HG03460 (cell line): ENCODE results near the gene HOXA4.

Experiments
- ATAC-seq: cut with Tn5 transposase; IDR thresholded peaks from one replicate; pipeline ENCODE4 v1.9.1; 2021; ENCODE audit not compliant: unreplicated experiment

Gene HOXA4

GRCh38 chr7:27158436-27159265 is 28.1 kb upstream of the HOXA4 start:
- ATAC-seq, result no peak

DNA sequence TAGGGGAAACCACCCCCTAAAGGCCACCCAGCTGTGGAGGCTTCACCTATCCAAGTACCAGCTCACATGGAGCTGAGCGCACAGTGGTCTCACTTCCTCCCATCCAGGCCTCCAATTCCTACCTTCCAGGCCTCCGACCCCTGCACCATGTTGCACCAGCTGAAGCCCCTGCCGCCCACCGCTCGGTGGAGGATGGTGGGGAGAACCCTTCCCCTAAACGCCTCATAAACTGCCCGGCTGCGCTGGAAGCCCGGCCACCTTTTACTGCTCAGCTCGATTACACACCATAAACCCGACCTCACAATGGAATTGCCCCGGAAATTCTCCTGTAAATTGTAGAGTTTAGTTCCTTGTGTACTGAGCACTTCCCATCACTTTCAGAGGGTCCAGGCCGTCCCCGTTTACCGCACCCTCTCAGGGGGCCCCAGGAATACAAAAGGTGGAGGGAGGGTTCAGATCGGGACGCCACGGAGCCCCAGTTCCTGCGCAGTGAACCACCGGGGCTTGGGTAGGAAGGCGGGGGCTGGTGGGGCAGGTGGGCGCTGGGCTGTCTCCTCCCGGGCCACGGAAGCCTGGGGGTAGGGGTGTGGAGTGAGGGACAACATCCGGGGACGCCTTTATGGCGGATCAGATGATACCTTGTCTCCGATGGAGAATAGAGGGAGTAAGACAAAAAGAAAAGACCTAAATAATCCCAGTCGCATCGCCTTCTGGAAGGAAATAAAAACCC is 27.3 kb upstream of the HOXA4 start:
- ATAC-seq, result no peak

- no peak for ATAC-seq
Measured at GRCh38 chr7:27156916-27157701, 26.6 kb upstream of the HOXA4 start.

- no peak for ATAC-seq
Measured at GRCh38 chr7:27156508-27156898, 25.9 kb upstream of the HOXA4 start, which contains the start of gene HOXA7. HOXA7 (minus strand) TSS chr7:27156675; CDS start chr7:27156545, 130 bp downstream.

- no peak for ATAC-seq
Measured at GRCh38 chr7:27155816-27156507, 25.4 kb upstream of the HOXA4 start.

DNA sequence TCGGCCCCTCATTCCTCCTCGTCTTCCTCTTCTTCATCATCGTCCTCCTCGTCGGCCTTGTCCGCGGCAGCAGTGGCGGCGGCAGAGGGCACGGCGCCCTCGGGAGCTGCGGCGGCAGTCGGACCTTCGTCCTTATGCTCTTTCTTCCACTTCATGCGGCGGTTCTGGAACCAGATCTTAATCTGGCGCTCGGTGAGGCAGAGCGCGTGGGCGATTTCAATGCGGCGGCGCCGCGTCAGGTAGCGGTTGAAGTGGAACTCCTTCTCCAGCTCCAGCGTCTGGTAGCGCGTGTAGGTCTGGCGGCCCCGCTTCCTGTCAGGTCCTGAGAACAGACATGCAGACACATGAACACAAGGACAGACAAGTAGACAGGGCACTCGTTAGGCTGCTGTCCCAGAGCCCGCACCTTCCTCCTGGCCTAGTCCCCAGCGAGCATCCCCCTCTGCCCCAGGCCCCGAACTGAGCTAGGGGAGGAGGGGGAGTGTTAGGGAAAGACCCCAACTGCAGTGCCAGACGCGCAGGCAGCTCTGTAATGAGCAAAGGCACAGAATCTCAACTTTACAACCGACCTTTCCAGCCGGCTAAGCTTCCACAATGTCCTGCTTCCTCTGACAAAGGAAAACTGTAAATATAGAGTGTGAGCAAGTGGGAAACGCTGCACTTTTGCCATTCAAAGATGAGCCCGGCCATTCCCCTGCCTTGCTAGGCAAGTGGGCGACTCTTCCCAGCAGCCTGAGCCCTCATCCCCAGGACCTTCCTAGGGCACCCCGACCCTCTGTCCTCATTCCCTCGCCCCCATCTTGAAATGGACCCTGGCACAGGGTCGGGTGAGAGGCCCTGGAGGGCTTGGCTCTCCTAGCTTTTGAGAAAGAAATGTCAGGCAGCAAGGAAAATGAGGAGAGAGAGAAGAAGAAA is 24.6 kb upstream of the HOXA4 start:
- ATAC-seq, result no peak

DNA sequence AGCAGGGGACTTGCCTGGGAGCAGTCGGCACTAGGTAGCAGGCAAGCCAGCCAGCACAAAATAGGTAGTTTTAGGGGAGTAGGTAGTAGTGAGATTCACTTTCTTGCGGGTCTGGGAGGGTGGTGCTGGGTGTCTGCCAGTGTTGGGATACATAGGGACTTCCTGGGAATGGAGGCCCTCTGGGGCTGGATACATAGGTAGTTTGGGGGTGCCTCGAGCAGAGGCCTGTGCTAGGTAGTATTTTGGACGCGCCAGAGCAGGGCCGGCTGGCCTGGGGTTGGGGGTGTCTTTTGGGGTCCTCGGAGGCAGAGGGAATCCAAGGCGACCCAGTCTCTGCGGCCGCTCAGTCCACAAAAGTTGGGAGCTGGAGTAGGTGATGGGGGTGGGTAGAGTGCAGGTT is 23.8 kb upstream of the HOXA4 start:
- no peak for ATAC-seq

DNA sequence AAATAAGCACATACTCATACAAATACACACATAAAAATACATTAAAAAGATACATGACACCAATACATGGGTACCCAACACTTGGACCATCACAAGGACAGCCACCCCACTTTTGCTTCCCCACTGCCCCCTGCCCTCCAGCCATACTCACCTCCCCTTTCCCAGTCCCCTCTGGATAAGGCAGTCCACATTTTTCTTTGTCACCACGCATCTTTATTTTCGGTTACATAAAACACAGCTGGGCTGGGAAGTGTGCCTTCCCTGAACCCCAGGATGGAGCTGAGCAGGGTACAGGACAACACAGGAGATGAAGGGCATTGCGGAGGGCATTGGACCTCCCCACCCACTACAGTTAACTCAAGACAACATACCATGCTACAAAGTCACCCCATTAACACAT is 23.0 kb upstream of the HOXA4 start:
- no peak for ATAC-seq

- no peak for ATAC-seq
Measured at GRCh38 chr7:27152816-27153442, 22.4 kb upstream of the HOXA4 start.

DNA sequence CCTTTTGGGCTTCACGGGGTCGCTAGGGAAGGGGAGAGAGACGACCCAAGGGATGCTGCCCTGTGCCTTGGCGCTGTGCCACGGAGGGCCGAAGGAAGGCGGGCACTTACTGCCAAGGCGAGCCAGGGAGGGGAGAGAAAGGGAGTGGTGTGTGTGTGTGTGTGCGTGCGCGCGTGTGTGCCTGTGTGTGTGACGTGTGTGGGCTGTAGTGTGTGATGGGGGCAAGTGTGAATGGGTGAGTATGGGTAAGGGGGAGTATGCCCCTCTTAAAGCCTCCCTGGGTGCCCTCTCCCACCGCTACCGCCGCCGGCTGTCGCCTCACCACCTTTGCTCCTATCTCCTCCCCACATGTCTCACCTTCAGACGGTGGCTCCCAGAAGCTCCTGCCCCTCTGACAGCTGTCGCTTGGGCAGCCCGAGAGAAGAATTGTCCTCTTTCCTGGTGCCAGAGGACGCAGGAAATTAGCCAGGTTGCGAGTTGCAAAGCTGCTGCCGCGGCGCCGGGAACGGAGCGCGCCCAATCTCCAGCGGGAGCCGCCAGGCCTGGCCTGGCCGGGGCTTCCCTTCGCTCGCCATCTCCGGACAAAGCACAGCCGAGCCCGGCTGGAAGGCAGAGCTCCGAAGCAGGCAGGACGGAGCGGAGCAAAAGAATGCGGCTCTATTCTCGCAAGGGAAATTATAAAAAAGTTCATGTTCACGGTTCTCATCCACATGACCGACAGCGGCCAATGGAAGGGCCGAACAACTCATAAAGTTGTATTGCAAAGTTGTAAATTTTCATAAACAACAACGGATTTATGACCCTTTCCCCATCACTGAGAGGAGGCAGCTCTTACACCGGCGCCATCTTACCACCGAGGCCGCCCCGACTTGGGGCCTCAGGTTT is 21.6 kb upstream of the HOXA4 start, which contains the start of gene HOXA3:
TSS of gene HOXA3 (minus strand) at position 653 of the 885 bp plus-strand sequence. CDS start 41,943 bp downstream, outside the sequence.
- no peak for ATAC-seq

- no peak for ATAC-seq
Measured at GRCh38 chr7:27151341-27151930, 20.9 kb upstream of the HOXA4 start.

DNA sequence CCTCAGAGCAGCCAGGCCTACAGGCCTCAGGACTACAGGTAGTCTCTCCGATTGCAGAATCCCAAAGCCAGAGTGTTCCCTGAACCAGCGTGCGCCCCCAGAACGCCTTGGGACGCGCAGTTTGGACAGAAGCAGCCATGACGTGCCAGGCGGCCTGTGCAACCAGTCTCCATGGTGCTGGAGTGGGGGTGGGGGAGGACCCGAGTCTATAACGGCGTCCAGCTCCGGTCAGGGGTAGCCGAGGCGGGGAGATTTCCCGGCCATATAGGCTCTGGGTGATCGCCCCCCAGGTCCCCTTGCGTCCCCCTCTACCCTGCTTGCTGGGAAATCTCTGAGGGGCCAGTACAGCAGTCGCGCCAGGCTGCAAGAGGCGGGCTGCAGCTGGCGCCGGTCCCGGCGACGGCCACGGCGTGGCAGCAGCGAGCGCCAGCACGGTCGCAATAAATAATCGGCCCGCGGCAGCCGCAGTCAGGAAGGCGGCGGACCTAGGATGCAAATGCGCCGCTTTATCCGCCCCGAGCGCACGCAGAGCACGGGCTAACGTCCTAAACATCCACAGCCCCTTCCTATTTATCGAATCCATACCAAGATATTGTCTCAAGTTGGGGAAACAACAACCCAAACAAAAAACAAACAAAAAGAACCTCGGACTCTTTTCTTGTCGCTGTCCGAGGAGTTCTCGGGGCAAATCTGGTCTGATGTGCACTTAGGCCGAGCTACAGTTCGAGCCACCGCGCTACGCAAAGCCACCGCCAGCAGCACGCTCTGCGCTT is 20.2 kb upstream of the HOXA4 start:
- peak; percentile 74 for ATAC-seq

DNA sequence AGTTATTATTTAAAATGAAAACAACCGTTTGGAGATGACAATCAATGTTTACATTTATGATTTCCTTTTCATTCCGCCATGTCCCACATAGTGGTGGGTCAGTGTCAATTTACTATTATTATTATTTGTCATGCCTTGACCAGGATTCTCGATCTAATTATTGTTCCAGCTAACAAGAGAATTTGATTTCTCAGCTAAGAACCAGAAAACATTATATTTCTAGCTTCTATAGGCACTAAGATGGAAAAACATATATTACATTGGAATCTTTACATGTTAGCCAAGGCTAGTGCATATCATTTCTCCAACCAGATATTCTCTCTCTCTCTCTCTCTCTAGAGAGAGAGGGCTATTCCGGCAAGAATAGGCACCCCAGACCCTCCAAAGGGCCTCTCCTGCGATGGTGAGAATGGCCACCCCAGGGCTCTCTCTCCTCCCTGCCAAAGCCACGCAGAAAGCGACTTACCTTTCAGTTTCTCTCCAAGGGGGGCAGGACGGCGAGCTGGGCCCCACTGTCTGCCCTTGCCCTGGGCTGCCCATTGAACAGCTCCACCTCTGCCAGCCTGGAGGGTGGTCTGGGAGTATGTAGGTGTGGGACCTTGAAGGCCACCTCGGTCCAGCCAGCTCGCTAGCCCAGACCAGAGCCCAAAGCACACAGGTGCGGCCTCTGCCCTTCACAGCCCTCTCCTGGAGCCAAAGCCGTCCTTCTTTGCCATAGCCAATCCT is 19.4 kb upstream of the HOXA4 start:
- ATAC-seq, result peak; percentile 13

DNA sequence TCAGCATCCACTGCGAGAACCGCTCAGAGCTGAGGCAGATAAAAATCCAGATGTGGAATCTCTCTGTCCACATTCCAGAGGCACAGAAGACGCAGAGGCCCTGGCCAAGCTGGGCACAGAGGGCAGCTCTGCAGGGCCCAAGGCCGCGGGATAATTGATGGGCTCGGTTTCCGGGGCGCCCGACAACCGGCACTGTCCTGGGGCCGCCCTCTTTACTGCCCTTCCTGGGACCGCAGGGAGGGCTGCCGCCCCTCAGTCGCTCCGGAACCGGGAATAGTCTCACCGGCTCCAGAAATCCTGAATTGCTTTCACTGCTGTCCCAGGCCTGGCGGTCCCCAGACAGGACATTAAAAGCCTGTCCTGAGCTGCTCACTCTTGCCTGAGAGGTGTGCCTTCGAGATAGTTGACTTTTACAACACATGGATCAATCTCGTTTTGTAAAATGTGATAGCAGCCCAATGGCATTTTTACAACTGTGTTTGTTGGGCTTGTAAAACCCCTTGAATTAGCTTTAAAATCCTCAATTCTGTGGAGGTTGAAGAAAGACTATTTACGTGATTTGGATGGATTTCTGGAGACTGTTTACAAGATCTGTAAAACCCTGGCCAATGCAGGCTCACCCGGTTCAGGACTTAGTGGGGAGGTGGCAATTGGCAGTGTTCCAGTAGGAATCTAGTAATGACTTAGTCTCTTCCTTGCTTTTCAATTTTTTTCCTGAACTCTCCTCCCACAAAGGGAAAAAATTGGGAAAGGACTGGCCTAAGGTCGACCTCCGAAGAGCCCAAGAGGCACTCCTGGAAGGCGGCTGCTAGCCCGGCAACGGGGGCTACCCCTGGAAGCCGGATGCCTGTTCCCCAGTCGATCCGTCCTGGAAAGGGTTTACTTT is 18.4 kb upstream of the HOXA4 start:
- no peak for ATAC-seq

DNA sequence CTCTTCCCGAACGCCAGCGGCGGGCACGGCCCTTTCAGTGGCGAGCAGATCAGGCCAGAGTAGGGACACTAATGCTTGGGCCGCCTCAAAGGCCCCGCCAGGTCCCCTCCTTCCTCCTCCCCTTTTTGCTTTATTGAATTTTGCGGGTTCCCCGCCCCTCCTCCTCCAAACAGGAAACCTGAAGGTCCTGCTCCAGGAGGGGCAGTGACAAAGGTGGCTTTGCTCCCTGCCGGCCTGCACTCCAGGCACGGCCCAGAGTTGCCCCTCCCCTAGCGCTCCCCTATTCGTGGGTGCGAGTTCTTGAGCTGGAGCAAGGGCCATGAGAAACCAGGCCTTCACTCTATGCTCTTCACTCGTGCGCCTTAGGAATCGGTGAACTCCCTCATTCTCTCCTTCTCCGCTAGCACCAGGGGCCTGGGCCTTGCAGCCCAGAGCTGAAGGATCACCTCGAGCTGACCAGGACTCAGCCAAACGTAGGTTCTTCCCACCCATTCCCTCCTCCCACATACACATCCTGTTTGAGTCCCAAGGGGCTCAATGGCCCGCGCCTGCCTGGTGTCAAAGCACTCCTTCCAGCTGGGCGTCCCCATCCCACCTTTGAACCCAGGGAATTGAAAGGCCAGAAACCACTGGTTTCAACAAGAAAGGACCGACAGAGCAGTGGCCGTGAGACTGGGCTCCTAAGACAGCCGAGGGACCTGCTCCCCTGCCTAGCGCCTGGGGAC is 17.6 kb upstream of the HOXA4 start:
- ATAC-seq, result no peak
